Large intestine (tissue), 3 donors: Measurements from ENCODE around the gene VWA7. TPM values are rescaled to one million over a fixed set of nuclear protein-coding genes. Genes with fewer than 3 reads are reported as not detected.

ENCODE experiments used
- DNase-seq, 2 donors: peaks; one replicate each; pipeline versions ENCODE4 v3.0.0 to v3.0.0-alpha.2; 2013
- H3K27ac ChIP-seq: one replicate; pipeline ENCODE4 v1.5.1; 2013; ENCODE audit warnings: low read length
- H3K27me3 ChIP-seq: 2 replicates; pipeline ENCODE4 v1.6.1; 2013; ENCODE audit warnings: low read length; ENCODE audit not compliant: control insufficient read depth, insufficient read depth
- H3K36me3 ChIP-seq: 2 replicates; pipeline ENCODE4 v1.6.1; 2013; ENCODE audit warnings: low read length; ENCODE audit not compliant: control insufficient read depth, insufficient read depth
- H3K4me1 ChIP-seq: one replicate; pipeline ENCODE4 v1.6.1; 2013; ENCODE audit warnings: low read length; ENCODE audit not compliant: control insufficient read depth, insufficient read depth
- H3K4me3 ChIP-seq: one replicate; pipeline ENCODE4 v1.5.1; 2013; ENCODE audit warnings: low read length
- H3K9me3 ChIP-seq: one replicate; pipeline ENCODE4 v1.6.1; 2013; ENCODE audit warnings: mild to moderate bottlenecking, low read depth, low read length, moderate library complexity; ENCODE audit not compliant: control insufficient read depth
- WGBS: methylation state at CpG from one replicate; pipeline ENCODE4 v1.1.5; 2013; ENCODE audit warnings: low lambda C conversion rate; ENCODE audit not compliant: insufficient coverage; 5-methylcytosine and 5-hydroxymethylcytosine counted together
- polyA plus RNA-seq: library from polyadenylated mRNA; unstranded; fragments of 120-200 nt; gene quantifications from one replicate; pipeline ENCODE4 v1.2.1, GENCODE V29; 2013

VWA7 gene
- polyA plus RNA-seq, 1 donor, result 10.1 TPM

GRCh38 chr6:31777667-31778050 lies 531 bp upstream of the VWA7 start:
- H3K36me3 ChIP-seq, result peaks cover 41% of the 10 kb centered on the region
- no peak overlapping the region for H3K4me3 ChIP-seq
- no CpG with 5 or more reads among the region's 5 CpGs for WGBS
- peaks cover 36% of the 10 kb centered on the region for H3K4me1 ChIP-seq
- H3K9me3 ChIP-seq, result peaks cover 2% of the 10 kb centered on the region
- no peak for DNase-seq
- no peaks in the 10 kb centered on the region for H3K27me3 ChIP-seq
- peak overlapping the region; percentile 95 for H3K27ac ChIP-seq

DNA sequence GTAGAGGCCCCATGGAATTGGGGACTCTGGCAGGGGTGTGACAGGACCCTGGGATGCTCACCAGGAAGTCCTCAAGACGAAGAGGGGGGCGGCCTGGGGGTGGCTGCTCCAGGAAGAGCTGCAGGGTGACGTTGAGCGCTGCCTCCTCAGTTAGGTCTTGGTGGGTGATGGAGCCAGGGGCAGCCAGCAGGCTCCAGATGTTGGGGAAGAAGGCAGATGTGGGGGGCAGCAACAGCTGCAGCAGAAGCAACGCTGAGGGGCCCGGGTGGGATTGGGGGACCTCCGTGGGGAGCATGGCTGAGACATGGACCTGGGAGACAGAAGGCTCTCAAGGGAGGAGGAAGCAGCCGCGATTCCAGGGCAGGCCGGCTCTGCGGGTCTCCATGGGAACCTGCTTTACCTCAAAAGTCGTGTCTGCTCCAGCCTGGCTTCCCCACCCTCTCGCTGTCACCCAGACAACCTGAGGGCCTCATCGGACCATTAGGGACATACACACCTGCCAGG lies 591 bp downstream of the VWA7 start:
- Histone ChIP-seq H3K4me3 (peak overlapping the region; percentile 49), H3K27me3 (no peaks in the 10 kb centered on the region), H3K36me3 (peaks cover 32% of the 10 kb centered on the region), H3K9me3 (peaks cover 2% of the 10 kb centered on the region), H3K27ac (peak overlapping the region; percentile 95), H3K4me1 (peaks cover 36% of the 10 kb centered on the region)
- no peak for DNase-seq
- WGBS, result no CpG with 5 or more reads among the region's 14 CpGs

GRCh38 chr6:31775633-31776484 lies 1.3 kb downstream of the VWA7 start:
- Histone ChIP-seq H3K4me1 (peaks cover 36% of the 10 kb centered on the region), H3K27me3 (no peaks in the 10 kb centered on the region), H3K9me3 (peaks cover 2% of the 10 kb centered on the region), H3K27ac (peak overlapping the region; percentile 95), H3K4me3 (peak overlapping the region; percentile 49), H3K36me3 (peaks cover 25% of the 10 kb centered on the region)
- 100% methylated on average over 1 of the region's 32 CpGs for WGBS
- DNase-seq, result no peak

GRCh38 chr6:31775184-31775583 lies 1.9 kb downstream of the VWA7 start:
- Histone ChIP-seq H3K4me1 (peaks cover 36% of the 10 kb centered on the region), H3K27ac (peak overlapping the region; percentile 13), H3K9me3 (peaks cover 2% of the 10 kb centered on the region), H3K36me3 (peaks cover 18% of the 10 kb centered on the region), H3K4me3 (no peak overlapping the region), H3K27me3 (no peaks in the 10 kb centered on the region)
- peak; percentile 56 to 75 for DNase-seq
- WGBS, result no CpG with 5 or more reads among the region's 4 CpGs

GRCh38 chr6:31771992-31772358 lies 5.2 kb downstream of the VWA7 start:
- Histone ChIP-seq H3K4me3 (no peak overlapping the region), H3K4me1 (peaks cover 22% of the 10 kb centered on the region), H3K9me3 (peaks cover 2% of the 10 kb centered on the region), H3K27me3 (no peaks in the 10 kb centered on the region), H3K36me3 (no peaks in the 10 kb centered on the region), H3K27ac (no peak overlapping the region)
- DNase-seq, result no peak
- WGBS, result no CpG with 5 or more reads among the region's 4 CpGs

DNA sequence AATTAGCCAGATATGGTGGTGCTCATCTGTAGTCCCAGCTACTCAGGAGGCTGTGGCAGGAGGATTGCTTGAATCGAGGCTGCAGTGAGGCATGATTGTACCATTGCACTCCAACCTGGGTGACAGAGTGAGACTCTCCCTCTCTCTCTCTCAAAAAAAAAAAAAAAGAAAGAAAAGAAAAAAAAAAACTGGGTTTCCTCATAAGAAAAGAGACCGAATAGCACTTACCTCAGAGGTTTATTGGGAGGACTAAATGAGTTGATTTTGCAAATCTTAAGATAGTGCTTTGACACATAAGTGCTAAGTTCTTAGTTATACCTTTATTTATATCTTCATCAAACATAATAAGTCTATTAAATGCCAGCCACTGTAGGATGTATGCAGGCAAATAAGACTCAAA lies 6.3 kb downstream of the VWA7 start:
- Histone ChIP-seq H3K27ac (no peak overlapping the region), H3K36me3 (no peaks in the 10 kb centered on the region), H3K4me1 (peaks cover 21% of the 10 kb centered on the region), H3K9me3 (peaks cover 1% of the 10 kb centered on the region), H3K27me3 (no peaks in the 10 kb centered on the region), H3K4me3 (no peak overlapping the region)
- DNase-seq, result no peak
- WGBS, result no CpG with 5 or more reads among the region's 2 CpGs

DNA sequence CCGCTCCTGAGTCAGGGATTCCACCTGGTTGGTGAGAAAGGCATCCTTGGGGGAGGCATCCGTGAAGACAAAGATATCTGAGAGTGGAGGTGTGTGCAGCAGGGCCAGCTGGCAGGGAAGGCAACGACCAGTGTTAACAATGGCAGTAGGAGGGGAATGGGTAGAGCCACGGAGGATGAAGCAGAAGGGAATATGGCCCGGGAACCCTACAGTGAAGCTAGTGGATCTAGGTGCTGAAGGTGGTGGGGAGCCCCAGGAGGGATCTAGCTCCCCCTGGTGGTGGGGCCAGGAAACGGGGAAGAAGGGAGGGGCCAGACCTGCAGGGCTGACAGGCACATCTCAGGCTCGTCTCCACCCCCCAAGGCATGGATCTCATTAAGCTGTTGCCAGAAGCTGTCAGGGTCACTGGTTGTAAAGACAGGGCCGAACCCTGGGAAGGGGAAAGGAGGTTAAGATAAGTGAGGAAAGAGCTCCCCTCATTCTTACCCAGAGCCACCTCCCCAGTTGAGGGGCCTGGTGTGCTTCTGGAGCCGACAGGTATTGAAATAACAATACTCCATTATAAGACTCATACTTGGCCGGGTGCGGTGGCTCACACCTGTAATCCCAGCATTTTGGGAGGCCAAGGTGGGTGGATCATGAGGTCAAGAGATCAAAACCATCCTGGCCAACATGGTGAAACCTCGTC lies 7.3 kb downstream of the VWA7 start:
- H3K27ac ChIP-seq, result no peak overlapping the region
- WGBS, result 40% methylated on average over 1 of the region's 12 CpGs

DNA sequence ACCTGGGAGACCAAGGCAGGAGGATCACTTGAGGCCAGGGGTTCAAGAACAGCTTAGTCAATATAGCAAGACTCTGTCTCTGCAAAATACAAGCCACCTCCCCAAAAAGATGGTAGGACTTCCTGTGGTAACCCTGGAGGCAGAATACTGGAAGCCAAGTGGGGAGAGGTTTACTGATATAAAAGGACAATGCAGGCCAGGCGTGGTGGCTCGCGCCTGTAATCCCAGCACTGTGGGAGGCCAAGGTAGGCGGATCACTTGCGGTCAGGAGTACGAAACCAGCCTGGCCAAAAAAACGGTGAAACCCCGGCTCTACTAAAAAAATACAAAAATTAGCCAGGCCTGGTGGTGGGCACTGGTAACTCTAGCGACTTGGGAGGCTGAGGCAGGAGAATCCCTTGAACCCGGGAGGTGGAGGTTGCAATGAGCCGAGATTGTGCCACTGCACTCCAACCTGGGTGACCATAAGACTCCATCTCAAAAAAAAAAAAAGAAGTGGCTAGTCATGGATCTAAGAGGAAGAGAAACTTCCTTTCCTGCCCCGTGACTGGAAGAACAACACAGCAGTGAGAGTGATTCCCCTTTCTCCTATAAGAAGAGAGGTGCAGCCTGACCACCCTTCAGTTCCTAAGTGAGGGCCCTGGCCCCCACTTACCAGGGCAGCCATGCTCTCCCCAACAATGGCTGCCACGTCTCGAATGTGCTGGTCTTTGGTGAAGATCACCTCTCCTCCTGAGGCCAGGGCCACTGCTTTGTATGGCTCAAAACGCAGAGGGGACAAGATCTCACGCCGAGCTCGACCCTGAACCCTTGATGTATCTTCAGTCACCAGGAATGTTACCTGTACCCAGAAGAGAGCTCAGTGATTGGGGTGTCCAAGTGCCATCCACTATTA lies 8.5 kb downstream of the VWA7 start:
- WGBS, result no CpG with 5 or more reads among the region's 18 CpGs
- Histone ChIP-seq H3K36me3 (no peaks in the 10 kb centered on the region), H3K27ac (no peak overlapping the region), H3K4me1 (peaks cover 24% of the 10 kb centered on the region), H3K27me3 (no peaks in the 10 kb centered on the region), H3K9me3 (no peaks in the 10 kb centered on the region), H3K4me3 (no peak overlapping the region)
- no peak for DNase-seq

More for the DNA sequence above, 7.3 kb downstream of the VWA7 start:
- Histone ChIP-seq H3K4me1 (peaks cover 16% of the 10 kb centered on the region), H3K36me3 (no peaks in the 10 kb centered on the region), H3K4me3 (no peak overlapping the region), H3K27me3 (no peaks in the 10 kb centered on the region), H3K9me3 (no peaks in the 10 kb centered on the region)
- DNase-seq, result peak; percentile 79 to 81

GRCh38 chr6:31767096-31767645 lies 10.0 kb downstream of the VWA7 start:
- peak in 1 of 2 donors; percentile 31 for DNase-seq
- Histone ChIP-seq H3K36me3 (peaks cover 9% of the 10 kb centered on the region), H3K4me3 (no peak overlapping the region), H3K9me3 (no peaks in the 10 kb centered on the region), H3K27ac (no peak overlapping the region), H3K27me3 (no peaks in the 10 kb centered on the region), H3K4me1 (peaks cover 30% of the 10 kb centered on the region)
- no CpG with 5 or more reads among the region's 6 CpGs for WGBS
